ENCODE measurements around the gene PAPPA.

- TF ChIP-seq CTCF (conservative IDR thresholded peaks at IDR 0.05) (no peak), ZFX (IDR thresholded peaks at IDR 0.05) (no peak)
These were observed 56.0 kb downstream of the PAPPA start for GRCh38 chr9:116209414-116210116.
